Activated CD4-positive, alpha-beta T cell treated with anti-CD3 and anti-CD28 coated beads, Interleukin-2, Interleukin-6, amounts not matched to agents 100 ng/mL and 50 ng/mL, durations not matched to agents 16 hours and 8 hours (primary cell): ENCODE results near the gene MSGN1.

Source experiments
- DNase-seq: peaks from one replicate; pipeline ENCODE4 v3.0.0-alpha.2; 2020

MSGN1 gene

GRCh38 chr2:17850151-17850550 lies 33.9 kb downstream of the MSGN1 start:
- no peak for DNase-seq

GRCh38 chr2:17851731-17852585 lies 35.7 kb downstream of the MSGN1 start:
- DNase-seq: peak; percentile 61

GRCh38 chr2:17853799-17854198 lies 37.5 kb downstream of the MSGN1 start:
- no peak for DNase-seq

DNA sequence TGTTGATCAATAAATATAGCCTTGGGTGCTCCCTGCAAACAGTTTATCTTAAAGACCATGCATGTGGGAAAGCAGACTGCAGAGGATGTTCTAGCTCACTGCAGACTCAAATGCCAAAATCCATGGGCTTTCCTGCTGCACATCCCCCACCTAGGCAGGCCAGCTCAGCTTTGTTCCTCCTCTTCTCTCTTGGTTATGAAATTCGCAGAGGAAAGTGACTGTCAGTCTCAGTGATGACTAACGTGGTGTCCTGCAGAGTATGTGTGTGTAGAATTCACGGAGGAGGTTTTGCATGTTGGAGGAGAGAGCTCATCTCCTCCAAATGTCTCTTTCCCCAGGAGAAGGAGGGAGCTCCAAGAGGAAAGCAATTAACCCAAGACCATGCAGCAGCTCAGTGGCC lies 40.8 kb downstream of the MSGN1 start:
- no peak for DNase-seq

DNA sequence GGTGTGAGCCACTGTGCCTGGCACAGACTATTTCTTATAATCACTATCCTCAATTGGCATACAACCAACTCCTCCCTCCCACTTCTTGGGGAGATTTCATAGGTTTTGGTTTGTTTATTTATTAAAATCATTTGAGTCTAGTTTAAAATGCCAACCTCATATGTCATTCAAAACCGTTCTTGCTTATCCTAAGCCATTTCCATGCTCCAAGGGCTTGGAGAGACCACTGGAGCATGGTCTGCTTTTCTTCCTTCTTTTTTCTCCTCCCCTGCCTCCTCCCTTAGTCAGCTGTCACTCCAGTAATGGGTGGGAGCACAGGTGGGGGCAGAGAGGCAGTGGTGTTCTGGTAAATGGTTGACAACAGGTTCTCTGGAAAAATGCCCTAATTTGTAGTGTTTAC lies 41.8 kb downstream of the MSGN1 start:
- no peak for DNase-seq

GRCh38 chr2:17863539-17863938 lies 47.3 kb downstream of the MSGN1 start:
- no peak for DNase-seq

- no peak for DNase-seq
Observed at GRCh38 chr2:17864676-17865075, 48.4 kb downstream of the MSGN1 start.

GRCh38 chr2:17867133-17867532 lies 50.9 kb downstream of the MSGN1 start:
- DNase-seq: no peak
